Esophagus mucosa (tissue), 1 donor: ENCODE results near the gene HOXD4. TPM values are rescaled to one million over a fixed set of nuclear protein-coding genes. Genes with fewer than 3 reads are reported as not detected.

Experiments used
- ATAC-seq: fragments of 200-7000 bp; cut with Tn5 transposase; one replicate; pipeline ENCODE4 v1.9.1; 2020
- total RNA-seq: library from RNA; stranded (reverse); gene quantifications from one replicate; pipeline ENCODE4 v1.2.4, GENCODE V29; 2023
- donor health status: DM: yes; HTN: yes; CAD: no.

The HOXD4 gene
- total RNA-seq, 1 donor from 2014 or later, result 0.36 TPM

- ATAC-seq, result no peak
Observed at GRCh38 chr2:176189681-176190641, 38.6 kb downstream of the HOXD4 start.

GRCh38 chr2:176192351-176192750, 41.0 kb downstream of the HOXD4 start:
- no peak for ATAC-seq

- no peak for ATAC-seq
Observed at GRCh38 chr2:176193048-176193447, 41.7 kb downstream of the HOXD4 start.

- ATAC-seq, result no peak
Observed at GRCh38 chr2:176199902-176200301, 48.6 kb downstream of the HOXD4 start.

GRCh38 chr2:176200971-176201370, 49.6 kb downstream of the HOXD4 start:
- ATAC-seq, result no peak

GRCh38 chr2:176202491-176202890, 51.1 kb downstream of the HOXD4 start:
- no peak for ATAC-seq

Other genes with a start within 250 kb of the HOXD4 start
- gene LNPK, start 149.3 kb upstream of the HOXD4 start, total RNA-seq, result 36.6 TPM
- gene EVX2, start 67.6 kb upstream of the HOXD4 start, total RNA-seq, result not detected
- not detected for gene HOXD13, start 58.8 kb upstream of the HOXD4 start, total RNA-seq
- gene HOXD12, start 51.8 kb upstream of the HOXD4 start, total RNA-seq, result not detected
- gene HOXD11, start 44.3 kb upstream of the HOXD4 start, total RNA-seq, result not detected
- gene HOXD10, start 34.8 kb upstream of the HOXD4 start, total RNA-seq, result 0.24 TPM
- 1.1 TPM for gene HOXD9, start 28.8 kb upstream of the HOXD4 start, total RNA-seq
- gene HOXD8, start 21.8 kb upstream of the HOXD4 start, total RNA-seq, result 0.88 TPM
- gene HOXD3, start 5.8 kb downstream of the HOXD4 start, total RNA-seq, result 0.52 TPM
- 0.16 TPM for gene HOXD1, start 37.1 kb downstream of the HOXD4 start, total RNA-seq
- gene MTX2, start 117.9 kb downstream of the HOXD4 start, total RNA-seq, result 25.5 TPM